ENCODE results near the gene EFCAB12.

The EFCAB12 gene

GRCh38 chr3:129434140-129434539, 5.7 kb upstream of the EFCAB12 start:
- DNase-seq (ENCODE audit: low read depth in 1 of 2, low spot score in 1 of 2), result no peak
- Histone ChIP-seq H3K27me3 (ENCODE audit: insufficient read depth, poor library complexity, severe bottlenecking) (no peaks in the 10 kb centered on the region), H3K4me3 (replicated peaks; ENCODE audit: insufficient read depth, low read length) (no peak overlapping the region), H3K27ac (replicated peaks) (no peak overlapping the region)
- no peak for TF ChIP-seq POLR2AphosphoS5 (IDR thresholded peaks at IDR 0.05; ENCODE audit: low read depth)
- no peak for TF ChIP-seq GABPA (IDR thresholded peaks at IDR 0.05; ENCODE audit: low read depth)
- no peak for TF ChIP-seq REST (IDR thresholded peaks at IDR 0.05; ENCODE audit: insufficient replicate concordance, low read depth)
- no peak for TF ChIP-seq SPI1 (IDR thresholded peaks at IDR 0.05; ENCODE audit: borderline replicate concordance, low read depth)
- TF ChIP-seq CTCF (IDR thresholded peaks at IDR 0.05; ENCODE audit: insufficient read depth, low read length), result no peak

- TF ChIP-seq CTCF (IDR thresholded peaks at IDR 0.05; ENCODE audit: insufficient read depth, low read length) (no peak), GABPA (IDR thresholded peaks at IDR 0.05; ENCODE audit: low read depth) (no peak), SPI1 (IDR thresholded peaks at IDR 0.05; ENCODE audit: borderline replicate concordance, low read depth) (no peak), POLR2AphosphoS5 (IDR thresholded peaks at IDR 0.05; ENCODE audit: low read depth) (no peak), REST (IDR thresholded peaks at IDR 0.05; ENCODE audit: insufficient replicate concordance, low read depth) (no peak)
- DNase-seq (ENCODE audit: low read depth in 1 of 2, low spot score in 1 of 2), result no peak
- Histone ChIP-seq H3K27ac (replicated peaks) (no peak overlapping the region), H3K4me3 (replicated peaks; ENCODE audit: insufficient read depth, low read length) (no peak overlapping the region), H3K27me3 (ENCODE audit: insufficient read depth, poor library complexity, severe bottlenecking) (no peaks in the 10 kb centered on the region)
Observed at GRCh38 chr3:129433565-129433964, 5.1 kb upstream of the EFCAB12 start.

GRCh38 chr3:129432671-129433070, 4.2 kb upstream of the EFCAB12 start:
- no peak for TF ChIP-seq POLR2AphosphoS5 (IDR thresholded peaks at IDR 0.05; ENCODE audit: low read depth)
- no peak for TF ChIP-seq GABPA (IDR thresholded peaks at IDR 0.05; ENCODE audit: low read depth)
- TF ChIP-seq REST (IDR thresholded peaks at IDR 0.05; ENCODE audit: insufficient replicate concordance, low read depth), result no peak
- no peak for TF ChIP-seq SPI1 (IDR thresholded peaks at IDR 0.05; ENCODE audit: borderline replicate concordance, low read depth)
- TF ChIP-seq CTCF (IDR thresholded peaks at IDR 0.05; ENCODE audit: insufficient read depth, low read length), result no peak

More at GRCh38 chr3:129432671-129433070, 4.2 kb upstream of the EFCAB12 start:
- Histone ChIP-seq H3K4me3 (replicated peaks; ENCODE audit: insufficient read depth, low read length) (no peak overlapping the region), H3K27me3 (ENCODE audit: insufficient read depth, poor library complexity, severe bottlenecking) (no peaks in the 10 kb centered on the region), H3K27ac (replicated peaks) (no peak overlapping the region)
- DNase-seq (ENCODE audit: low read depth in 1 of 2, low spot score in 1 of 2), result no peak
